T follicular helper cell (primary cell): ENCODE measurements around the gene MAST1.
"Not testable (repeated sequence)": the region's sequence is repeated elsewhere in the genome, so short reads cannot be mapped to it uniquely, and the experiment has no call there.

ENCODE experiments used
- DNase-seq: peaks from one replicate; pipeline ENCODE4 v3.0.0-alpha.2; 2020; ENCODE audit warnings: low read depth

Gene MAST1

DNA sequence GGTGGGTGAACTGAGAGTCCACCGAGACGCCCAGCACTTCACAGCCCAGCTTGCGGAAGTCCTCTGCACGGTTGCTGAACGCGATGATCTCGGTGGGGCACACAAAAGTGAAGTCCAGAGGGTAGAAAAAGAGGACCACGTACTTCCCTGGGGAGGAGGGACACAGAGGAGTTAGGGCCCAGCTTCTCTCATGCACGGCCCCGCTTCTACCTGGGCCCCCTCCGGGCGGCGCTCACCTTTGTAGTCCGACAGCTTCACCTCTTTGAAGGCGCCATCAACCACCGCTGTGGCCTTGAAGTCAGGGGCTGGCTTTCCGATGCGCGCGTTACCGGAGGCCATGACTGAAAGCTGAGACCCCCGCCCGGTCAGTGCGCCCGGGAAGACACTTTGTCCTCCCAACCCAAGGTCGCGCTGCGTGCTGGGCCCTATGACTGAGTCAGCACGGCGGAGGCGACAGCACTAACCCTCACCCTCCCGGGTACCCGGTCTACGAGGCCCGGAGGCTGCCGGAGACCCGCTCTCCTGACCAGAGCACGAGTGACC, 37.3 kb upstream of the MAST1 start:
- no peak for DNase-seq

DNA sequence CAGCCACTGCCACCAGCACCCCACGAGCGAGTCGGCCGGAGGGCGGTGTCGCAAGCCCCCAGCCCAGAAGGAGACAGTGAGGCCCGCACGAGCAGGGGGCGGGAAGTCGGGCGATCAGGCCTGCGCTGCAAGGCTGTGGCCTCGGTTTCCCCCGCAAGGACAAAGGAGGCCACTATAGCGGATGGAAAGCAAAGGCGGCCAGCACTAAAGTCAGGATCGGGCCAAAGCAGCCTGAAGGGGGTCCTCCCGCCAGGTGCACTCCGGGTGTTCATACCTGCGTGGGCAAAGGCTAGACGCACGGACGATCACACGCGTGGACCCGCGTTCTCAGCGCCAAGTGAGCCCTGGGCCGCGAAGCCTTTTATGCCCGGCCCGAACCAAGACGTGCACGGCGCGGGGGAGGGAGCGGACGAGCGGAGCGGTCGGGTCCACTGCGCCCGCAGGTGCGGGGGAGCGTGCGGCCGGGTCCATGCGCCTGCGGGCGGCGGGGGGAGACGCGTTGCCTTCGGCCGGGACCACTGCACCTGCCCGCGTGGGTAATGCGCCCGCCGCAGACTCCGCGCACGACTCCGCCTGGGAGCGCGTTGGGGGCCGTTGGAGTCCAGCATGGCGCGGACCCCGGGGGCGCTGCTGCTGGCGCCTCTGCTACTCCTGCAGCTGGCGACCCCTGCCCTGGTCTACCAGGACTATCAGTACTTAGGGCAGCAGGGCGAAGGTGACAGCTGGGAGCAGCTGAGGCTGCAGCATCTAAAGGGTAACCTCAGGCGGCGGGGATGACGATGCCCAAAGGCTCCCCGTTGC, 36.6 kb upstream of the MAST1 start, which contains the start of the genes PRDX2 and THSD8:
Gene PRDX2, minus strand, starts transcription at position 335 of the 801 bp plus-strand sequence. CDS start 539 bp downstream, outside the sequence.
Gene THSD8, plus strand, starts transcription at position 604 of the 801 bp plus-strand sequence. Its CDS starts 3 bp downstream, at position 607.
- no peak for DNase-seq

- DNase-seq, result no peak
Observed at GRCh38 chr19:12802267-12803106, 35.8 kb upstream of the MAST1 start.

GRCh38 chr19:12804051-12804450, 34.3 kb upstream of the MAST1 start:
- no peak for DNase-seq

GRCh38 chr19:12806242-12807081, 31.9 kb upstream of the MAST1 start, which contains the start of gene RNASEH2A:
RNASEH2A (plus strand) TSS chr19:12806584; CDS start chr19:12806674, 90 bp downstream.
- peak; percentile 80 for DNase-seq

DNA sequence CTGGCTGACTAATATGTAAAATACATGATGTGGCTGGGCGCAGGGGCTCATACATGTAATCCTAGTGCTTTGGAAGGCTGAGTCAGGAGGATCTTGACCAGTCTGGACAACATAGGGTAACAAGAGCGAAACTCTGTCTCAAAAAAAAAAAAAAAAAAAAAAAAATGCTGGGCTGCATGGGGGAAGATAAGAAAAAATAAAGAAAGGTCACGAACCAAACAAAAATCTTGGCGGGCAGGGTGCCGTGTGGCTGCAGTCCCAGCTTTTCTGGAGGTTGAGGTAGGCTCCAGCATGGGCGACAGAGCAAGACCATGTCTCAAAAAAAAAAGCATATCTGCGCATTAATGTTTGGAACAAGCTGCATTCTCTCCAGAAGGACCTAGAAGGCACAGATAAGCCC, 23.2 kb upstream of the MAST1 start:
- no peak for DNase-seq

- DNase-seq, result not testable (repeated sequence)
Observed at GRCh38 chr19:12817188-12817587, 21.1 kb upstream of the MAST1 start.

DNA sequence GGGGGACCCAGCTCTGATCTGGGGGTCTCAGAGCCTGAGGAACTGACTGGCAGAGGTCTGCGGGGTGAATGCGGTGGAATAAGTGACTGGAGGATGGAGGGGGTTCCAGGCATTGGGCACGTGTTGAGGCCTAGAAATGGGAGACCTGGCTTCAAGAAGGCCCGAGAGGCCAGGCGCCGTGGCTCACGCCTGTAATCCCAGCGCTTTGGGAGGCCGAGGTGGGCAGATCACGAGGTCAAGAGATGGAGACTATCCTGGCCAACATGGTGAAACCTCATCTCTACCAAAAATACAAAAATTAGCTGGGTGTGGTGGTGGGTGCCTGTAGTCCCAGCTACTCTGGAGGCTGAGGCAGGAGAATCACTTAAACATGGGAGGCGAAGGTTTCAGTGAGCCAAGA, 20.5 kb upstream of the MAST1 start:
- not testable (repeated sequence) for DNase-seq

DNA sequence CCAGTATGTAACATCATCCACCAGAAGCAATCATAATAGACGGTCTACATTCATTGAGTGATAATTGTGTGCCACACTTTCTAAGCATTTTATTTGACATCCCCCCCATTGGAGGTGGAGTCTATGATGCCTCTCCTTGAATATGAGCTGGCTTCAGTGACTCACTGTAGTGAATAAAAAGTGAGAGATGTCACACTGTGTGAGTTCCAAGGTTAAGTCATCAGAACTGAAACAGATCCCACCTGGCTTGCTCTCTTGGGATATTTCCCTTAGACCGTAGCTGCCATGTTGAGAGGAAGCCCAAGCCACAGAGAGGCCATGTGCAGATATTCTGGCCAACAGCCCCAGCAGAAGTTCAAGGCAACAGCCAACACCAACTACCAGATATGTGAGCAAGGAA, 16.6 kb upstream of the MAST1 start:
- DNase-seq, result no peak

- DNase-seq, result no peak
Observed at GRCh38 chr19:12825254-12826131, 12.8 kb upstream of the MAST1 start.

DNA sequence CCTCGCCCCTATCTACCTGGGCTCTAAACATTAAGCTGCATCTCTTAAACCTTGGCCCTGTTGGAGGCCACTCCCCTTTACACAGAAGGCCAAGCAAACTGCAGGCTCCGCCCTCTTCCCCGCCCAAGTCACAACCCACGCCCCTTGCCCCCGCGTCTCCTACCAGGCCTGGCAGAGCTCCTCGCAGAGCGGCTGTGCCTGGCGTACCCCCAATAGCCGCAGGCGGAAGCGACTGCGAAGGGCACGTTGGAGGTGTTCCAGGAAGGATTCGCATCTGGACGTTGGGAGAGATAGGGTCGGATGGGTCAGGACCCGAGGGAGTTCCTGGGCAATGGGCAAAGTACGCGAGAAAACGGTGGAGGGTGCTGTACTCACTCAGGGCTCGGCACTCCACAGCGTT, 9.8 kb upstream of the MAST1 start:
- no peak for DNase-seq

DNA sequence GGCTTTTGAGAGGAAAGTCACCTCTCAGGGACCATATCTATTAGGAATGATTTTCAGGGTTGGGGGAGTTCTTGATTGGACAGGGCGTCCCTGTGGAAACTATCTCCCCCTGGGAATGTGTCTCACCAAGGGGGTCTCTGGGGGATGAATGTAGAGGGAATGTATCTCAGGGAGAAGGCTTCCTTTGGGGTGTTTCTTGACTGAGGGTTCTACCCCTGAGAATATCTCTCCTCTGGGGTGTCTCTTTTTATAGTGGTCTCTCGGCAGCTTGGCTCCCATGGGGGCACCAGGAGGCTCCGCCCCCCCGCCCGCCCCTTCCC, 4.9 kb upstream of the MAST1 start:
- DNase-seq, result no peak

GRCh38 chr19:12833738-12834565, 4.4 kb upstream of the MAST1 start:
- DNase-seq, result no peak

DNA sequence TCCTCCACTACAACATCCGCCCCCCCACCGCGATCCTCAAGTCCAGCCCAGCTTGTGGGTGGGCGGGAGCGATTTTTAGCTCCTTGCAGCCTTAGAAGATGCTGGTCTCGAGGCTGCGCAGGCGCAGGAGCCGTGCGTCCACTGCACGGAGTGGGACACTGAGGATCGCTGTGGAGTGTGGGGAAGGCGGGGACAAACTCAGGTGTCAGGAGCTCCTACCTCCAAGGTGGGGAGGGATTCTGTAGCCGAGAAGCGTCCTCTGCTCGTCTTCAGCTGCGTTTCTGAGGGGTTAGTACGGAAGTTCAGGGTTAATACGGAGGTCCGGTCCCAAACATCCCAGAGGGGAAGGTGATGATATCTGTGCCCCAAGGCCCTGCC, 3.8 kb upstream of the MAST1 start, which contains the start of gene RTBDN:
Gene RTBDN, minus strand, starts transcription at position 14 of the 378 bp plus-strand sequence. CDS start 4,600 bp downstream, outside the sequence.
- DNase-seq, result no peak

GRCh38 chr19:12834976-12835757, 3.1 kb upstream of the MAST1 start:
- no peak for DNase-seq

DNA sequence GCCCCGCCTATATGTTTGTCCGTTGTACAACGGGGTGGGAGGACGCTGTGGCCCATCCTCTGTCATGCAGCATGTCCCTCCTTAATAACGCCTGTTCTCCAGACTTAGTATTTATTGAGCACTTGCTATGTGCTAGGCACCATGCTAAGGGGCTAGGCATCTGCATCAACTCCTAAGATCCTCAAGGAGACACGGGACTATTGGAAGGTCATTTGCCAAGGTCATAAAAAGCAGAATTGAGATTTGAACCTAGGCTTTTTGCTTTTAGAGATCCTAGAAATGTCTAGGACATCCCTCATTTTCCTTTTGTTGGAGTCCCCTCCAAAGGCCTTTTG, 1.8 kb upstream of the MAST1 start:
- DNase-seq, result no peak

GRCh38 chr19:12837225-12837624, 1.1 kb upstream of the MAST1 start:
- no peak for DNase-seq

DNA sequence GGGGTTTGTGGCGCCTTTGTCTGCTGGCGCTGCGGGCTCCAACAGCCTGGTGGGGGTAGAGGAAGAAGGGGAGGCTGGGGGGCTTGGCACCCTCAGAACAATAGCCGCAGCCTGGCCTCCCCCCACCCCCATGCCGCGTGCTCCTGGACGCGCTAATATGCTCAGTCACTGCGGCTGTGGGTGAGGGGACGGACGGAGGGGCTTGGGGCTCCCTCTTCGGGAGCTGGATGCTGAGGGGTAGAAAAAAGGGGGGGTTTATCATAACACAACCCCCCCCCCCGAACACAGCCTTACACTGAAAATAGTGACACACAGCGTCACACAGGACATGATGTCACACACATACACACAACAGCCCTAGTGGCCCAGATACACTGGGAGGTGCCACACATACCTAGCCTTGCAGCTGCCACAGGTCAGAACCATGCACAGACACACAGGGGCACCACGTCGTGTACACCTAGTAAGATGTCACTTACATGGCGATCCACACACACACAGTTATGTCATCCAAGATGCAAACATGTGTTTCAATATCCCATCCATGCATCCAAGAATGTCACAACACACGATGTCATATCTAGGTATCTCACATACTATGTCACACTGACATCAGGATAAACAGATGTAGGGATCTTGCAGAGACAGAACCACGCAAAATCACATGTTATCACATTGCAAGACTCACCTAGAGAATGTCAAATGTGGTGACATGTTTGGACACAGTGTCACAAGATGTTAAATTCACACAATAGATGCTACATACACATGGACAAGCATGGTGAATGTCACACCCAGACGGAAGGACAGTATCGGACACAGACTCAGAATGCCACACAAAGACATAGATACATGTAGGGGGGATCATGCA, 806 bp downstream of the MAST1 start:
- no peak for DNase-seq
